ENCODE measurements around the gene BCL2L12. TPM values are rescaled to one million over a fixed set of nuclear protein-coding genes. Genes with fewer than 3 reads are reported as not detected.

The BCL2L12 gene
- total RNA-seq, 1 experiment from 2014 or later, result 93.9 TPM

DNA sequence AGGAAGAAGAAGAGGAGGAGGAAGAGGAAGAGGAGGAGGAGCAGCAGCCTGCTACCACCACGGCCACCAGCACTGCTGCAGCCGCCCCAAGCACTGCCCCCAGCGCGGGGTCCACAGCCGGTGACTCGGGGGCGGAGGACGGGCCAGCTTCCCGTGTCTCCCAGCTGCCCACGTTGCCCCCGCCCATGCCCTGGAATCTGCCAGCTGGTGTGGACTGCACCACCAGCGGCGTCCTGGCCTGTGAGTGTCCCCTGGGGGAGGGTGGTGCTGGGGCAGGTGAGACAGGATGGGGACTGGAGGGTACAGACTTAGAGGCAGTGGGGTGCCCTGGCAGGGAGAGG, 12.3 kb upstream of the BCL2L12 start (continued):
- no peak for TF ChIP-seq REST (IDR thresholded peaks at IDR 0.05; ENCODE audit: low read depth)
- TF ChIP-seq TCF7L2 (IDR thresholded peaks at IDR 0.05; ENCODE audit: borderline replicate concordance, extremely low read depth, insufficient read depth, insufficient read length), result no peak
- no peak for TF ChIP-seq YY1 (IDR thresholded peaks at IDR 0.05; ENCODE audit: extremely low read depth, insufficient replicate concordance, low read depth, low read length)
- TF ChIP-seq SRF (IDR thresholded peaks at IDR 0.05; ENCODE audit: low read depth), result no peak
- no peak for TF ChIP-seq FOSL1 (IDR thresholded peaks at IDR 0.05; ENCODE audit: low read depth)
- TF ChIP-seq EGR1 (IDR thresholded peaks at IDR 0.05; ENCODE audit: low read depth), result no peak

GRCh38 chr19:49654581-49654980, 11.2 kb upstream of the BCL2L12 start:
- ATAC-seq, result no peak
- intact Hi-C loops (cut with micrococcal nuclease), result no loop called here
- H3K9ac ChIP-seq (ENCODE audit: low read length), result no peak overlapping the region
- ChIA-PET RAD21 (ENCODE audit: low non-redundant PET in 1 of 2, low total read pairs in 2 of 2, uncharacterized antibody in 2 of 2, unreplicated experiment in 2 of 2) (no interaction called here), POLR2A (no interaction called here), CTCF (interaction anchor here (1.2 kb wide), 1 partner anchor 17 kb away, joined by 3 read pairs; no protein-coding TSS in a partner anchor)
- peaks cover 38 to 55% of the 10 kb centered on the region in 2 experiments; a peak in 3 of 4 replicates for H3K36me3 ChIP-seq (ENCODE audit: control insufficient read depth in 1 of 2, insufficient read depth in 2 of 2, low read length in 2 of 2)
- no peak overlapping the region for H3K27ac ChIP-seq (ENCODE audit: low read depth, low read length)
- H3K4me1 ChIP-seq (ENCODE audit: control insufficient read depth in 1 of 2, insufficient read depth in 2 of 2, low read length in 2 of 2), result no peaks in the 10 kb centered on the region
- H3K27me3 ChIP-seq (ENCODE audit: insufficient read depth, low read length), result no peaks in the 10 kb centered on the region
- H3K9me2 ChIP-seq (ENCODE audit: insufficient read depth), result no peaks in the 10 kb centered on the region
- H3K79me2 ChIP-seq (ENCODE audit: insufficient read depth, low read length), result peaks cover 18% of the 10 kb centered on the region; the same call in 1 of the 2 replicates
- BruUV-seq (replicated peaks), result no TSS peak
- no peak overlapping the region for H3K4me2 ChIP-seq (ENCODE audit: low read length)
- no peak for DNase-seq (ENCODE audit: low read depth, low spot score)
- H4K20me1 ChIP-seq (ENCODE audit: insufficient read depth), result no peaks in the 10 kb centered on the region
- H3K9me3 ChIP-seq (ENCODE audit: control insufficient read depth in 1 of 2, insufficient read depth in 1 of 2, low read depth in 1 of 2, low read length in 2 of 2), result no peaks in the 10 kb centered on the region
- TF ChIP-seq ATF3 (IDR thresholded peaks at IDR 0.05) (no peak), SIN3A (IDR thresholded peaks at IDR 0.05; ENCODE audit: low read depth) (no peak), EZH2phosphoT487 (IDR thresholded peaks at IDR 0.05; ENCODE audit: borderline replicate concordance) (no peak)
- TF ChIP-seq, protein P1, sequence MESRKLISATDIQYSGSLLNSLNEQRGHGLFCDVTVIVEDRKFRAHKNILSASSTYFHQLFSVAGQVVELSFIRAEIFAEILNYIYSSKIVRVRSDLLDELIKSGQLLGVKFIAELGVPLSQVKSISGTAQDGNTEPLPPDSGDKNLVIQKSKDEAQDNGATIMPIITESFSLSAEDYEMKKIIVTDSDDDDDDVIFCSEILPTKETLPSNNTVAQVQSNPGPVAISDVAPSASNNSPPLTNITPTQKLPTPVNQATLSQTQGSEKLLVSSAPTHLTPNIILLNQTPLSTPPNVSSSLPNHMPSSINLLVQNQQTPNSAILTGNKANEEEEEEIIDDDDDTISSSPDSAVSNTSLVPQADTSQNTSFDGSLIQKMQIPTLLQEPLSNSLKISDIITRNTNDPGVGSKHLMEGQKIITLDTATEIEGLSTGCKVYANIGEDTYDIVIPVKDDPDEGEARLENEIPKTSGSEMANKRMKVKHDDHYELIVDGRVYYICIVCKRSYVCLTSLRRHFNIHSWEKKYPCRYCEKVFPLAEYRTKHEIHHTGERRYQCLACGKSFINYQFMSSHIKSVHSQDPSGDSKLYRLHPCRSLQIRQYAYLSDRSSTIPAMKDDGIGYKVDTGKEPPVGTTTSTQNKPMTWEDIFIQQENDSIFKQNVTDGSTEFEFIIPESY (IDR thresholded peaks at IDR 0.05; ENCODE audit: extremely low read depth, insufficient replicate concordance, low read length), result no peak
- no peak overlapping the region for H3K4me3 ChIP-seq (replicated peaks in 1 of 2; ENCODE audit: low read depth in 1 of 2, low read length in 2 of 2)
- H2AFZ ChIP-seq (ENCODE audit: low read depth, low read length, poor library complexity, severe bottlenecking), result no peak overlapping the region
